B cell (primary cell): Measurements from ENCODE around the gene TLR9. TPM values are rescaled to one million over a fixed set of nuclear protein-coding genes. Genes with fewer than 3 reads are reported as not detected.

Source experiments
- ATAC-seq: fragments of 200-7000 bp; cut with Tn5 transposase; one replicate; pipeline ENCODE4 v1.10.0; 2021; ENCODE audit warnings: low read depth, mild to moderate bottlenecking, moderate number of reproducible peaks, moderate library complexity
- CTCF ChIA-PET: fragments of 350-600 bp; sonication (Branson Sonifier 250); formaldehyde crosslinking; loops from one replicate; lab custom pipeline; 2021; ENCODE audit warnings: antibody characterized with exemption, inconsistent platforms; lab: Charles Lee
- POLR2A ChIA-PET: fragments of 350-600 bp; sonication (Branson Sonifier 250); formaldehyde crosslinking; loops from one replicate; lab custom pipeline; 2021; ENCODE audit warnings: antibody characterized with exemption; lab: Charles Lee
- DNase-seq: peaks from one replicate; pipeline ENCODE4 v3.0.0; 2013
- H2AFZ ChIP-seq: 2 replicates; pipeline ENCODE4 v1.6.1; 2012; ENCODE audit warnings: mild to moderate bottlenecking, low read depth, low read length; ENCODE audit not compliant: insufficient read depth, poor library complexity, severe bottlenecking
- H3K27ac ChIP-seq, 2 donors: 1 replicate in 1 of 2; 2 replicates in 1 of 2; pipeline ENCODE4 v1.5.1; 2012 to 2013; ENCODE audit warnings: low read length in 2 of 2, mild to moderate bottlenecking in 2 of 2, moderate library complexity in 1 of 2
- H3K27me3 ChIP-seq, 4 experiments: fragments of 200-600 bp in 1 of 4; sonication (generic) in 1 of 4; replicated peaks in 1 of 4; 1 replicate in 2 of 4; 2 replicates in 2 of 4; pipeline versions ENCODE4 v1.6.1 to v1.7.0; 2013 to 2016; ENCODE audit warnings: low read length in 3 of 4, mild to moderate bottlenecking in 2 of 4, mixed read lengths in 1 of 4, moderate library complexity in 1 of 4; ENCODE audit not compliant: insufficient read depth in 4 of 4, control insufficient read depth in 3 of 4; ENCODE audit errors: control extremely low read depth in 1 of 4
- H3K36me3 ChIP-seq, 2 experiments: replicated peaks in 1 of 2; 1 replicate in 1 of 2; 2 replicates in 1 of 2; pipeline versions ENCODE4 v1.6.1 to v1.7.1; 2013; ENCODE audit warnings: low read length in 1 of 2; ENCODE audit not compliant: insufficient read depth in 2 of 2, control insufficient read depth in 1 of 2; ENCODE audit errors: control extremely low read depth in 1 of 2, extremely low read depth in 1 of 2
- H3K4me1 ChIP-seq, 2 donors: fragments of 200-600 bp in 1 of 2; sonication (generic) in 1 of 2; 1 replicate in 1 of 2; 2 replicates in 1 of 2; pipeline versions ENCODE4 v1.5.1 to v1.6.1; 2013 to 2017; ENCODE audit warnings: low read length in 2 of 2; ENCODE audit not compliant: control insufficient read depth in 2 of 2, insufficient read depth in 2 of 2
- H3K4me2 ChIP-seq: replicated peaks from 2 replicates; pipeline ENCODE3; 2012; ENCODE audit warnings: mild to moderate bottlenecking, low read depth, low read length; ENCODE audit not compliant: poor library complexity, severe bottlenecking
- H3K4me3 ChIP-seq, 5 experiments: fragments of 200-600 bp in 1 of 5; sonication (generic) in 1 of 5; 1 replicate in 3 of 5; 2 replicates in 2 of 5; pipeline versions ENCODE4 v1.5.1 to v1.7.0; 2011 to 2016; ENCODE audit warnings: low read length in 4 of 5, mild to moderate bottlenecking in 4 of 5, low read depth in 2 of 5, control low read depth in 1 of 5, moderate library complexity in 1 of 5; ENCODE audit not compliant: insufficient read depth in 1 of 5; ENCODE audit errors: control extremely low read depth in 1 of 5, extremely low read depth in 1 of 5
- H3K79me2 ChIP-seq: fragments of 200-600 bp; sonication (generic); one replicate; pipeline ENCODE4 v1.6.0; 2016; ENCODE audit warnings: low read length; ENCODE audit not compliant: control insufficient read depth, insufficient read depth
- H3K9ac ChIP-seq: fragments of 200-600 bp; sonication (generic); 2 replicates; pipeline ENCODE4 v1.6.1; 2017; ENCODE audit warnings: mild to moderate bottlenecking, low read length, moderate library complexity
- H3K9me3 ChIP-seq, 3 donors: one replicate each; pipeline versions ENCODE4 v1.6.1 to v1.7.1; 2013; ENCODE audit warnings: low read length in 2 of 3; ENCODE audit not compliant: control insufficient read depth in 2 of 3, insufficient read depth in 1 of 3; ENCODE audit errors: control extremely low read depth in 1 of 3
- H4K20me1 ChIP-seq: 2 replicates; pipeline ENCODE4 v1.6.0; 2012; ENCODE audit warnings: mild to moderate bottlenecking, low read length; ENCODE audit not compliant: insufficient read depth, control insufficient read depth, poor library complexity, severe bottlenecking
- H3K27ac Mint-ChIP-seq: one replicate; pipeline ENCODE4 v1.8.0; 2021; ENCODE audit warnings: mixed read lengths
- H3K27me3 Mint-ChIP-seq: one replicate; pipeline ENCODE4 v1.8.0; 2021; ENCODE audit warnings: mixed read lengths
- H3K4me1 Mint-ChIP-seq: one replicate; pipeline ENCODE4 v1.8.0; 2021; ENCODE audit warnings: mixed read lengths
- H3K4me3 Mint-ChIP-seq: one replicate; pipeline ENCODE4 v1.8.0; 2021; ENCODE audit warnings: mixed read lengths
- H3K9me3 Mint-ChIP-seq: one replicate; pipeline ENCODE4 v1.8.0; 2022; ENCODE audit warnings: mixed read lengths; ENCODE audit not compliant: insufficient read depth
- EZH2 ChIP-seq: IDR thresholded peaks from 2 replicates; pipeline ENCODE4 v1.6.1; 2012; ENCODE audit warnings: borderline replicate concordance, low read depth, mild to moderate bottlenecking, moderate library complexity, low read length; ENCODE audit not compliant: insufficient read depth, poor library complexity, severe bottlenecking
- WGBS: methylation state at CpG from one replicate; pipeline ENCODE4 v1.1.5; 2013; ENCODE audit warnings: missing lambda C conversion rate; ENCODE audit not compliant: insufficient coverage; 5-methylcytosine and 5-hydroxymethylcytosine counted together
- intact Hi-C: fragments of 100-400 bp; cut with micrococcal nuclease; formaldehyde crosslinking; loops from one replicate; pipeline ENCODE4 v1.10.0; 2022
- polyA plus RNA-seq: library from polyadenylated mRNA; depleted of rRNA; stranded (reverse); fragments of >200 nt; gene quantifications from 2 replicates; pipeline ENCODE4 v1.2.3, GENCODE V29; 2012
- total RNA-seq, 2 donors: library from RNA; stranded (reverse); fragments of 120-200 nt in 1 of 2; gene quantifications; 1 replicate in 1 of 2; 2 replicates in 1 of 2; pipeline versions ENCODE4 v1.2.3 to v1.2.4, GENCODE V29; 2013 to 2022
- TF ChIP-seq, protein P1 (sequence below): fragments of 200-600 bp; IDR thresholded peaks from one replicate; pipeline ENCODE4 v1.8.0; 2022; ENCODE audit warnings: antibody characterized with exemption, mild to moderate bottlenecking

Gene TLR9
- total and polyA plus RNA-seq, 2 donors (not counting 1 experiment from before 2014, with no cell fraction given): 3.7 to 21.0 TPM

DNA sequence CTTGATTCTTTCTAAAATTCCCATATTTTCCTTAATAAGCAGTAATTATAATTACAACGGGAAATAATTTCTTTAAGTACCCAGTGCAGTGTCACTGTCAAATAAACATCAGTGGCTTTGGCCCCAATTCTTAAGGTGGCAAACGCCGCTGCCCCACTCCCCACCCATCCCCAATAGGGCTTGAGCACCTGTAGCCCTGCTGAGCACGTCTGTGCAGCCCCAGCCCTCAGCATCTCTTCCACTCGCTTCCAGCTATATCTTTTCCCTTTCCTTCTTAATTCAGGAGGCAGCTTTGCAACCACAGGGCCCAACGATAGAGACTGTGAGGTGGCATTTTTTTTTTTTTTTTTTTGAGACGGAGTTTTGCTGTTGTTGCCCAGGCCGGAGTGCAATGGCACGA lies 29.2 kb upstream of the TLR9 start:
- H3K27me3 ChIP-seq: no peaks in the 10 kb centered on the region
- peaks cover 35% of the 10 kb centered on the region for H4K20me1 ChIP-seq
- peaks cover 42% of the 10 kb centered on the region for H3K79me2 ChIP-seq
- no peaks in the 10 kb centered on the region for H3K9me3 Mint-ChIP-seq
- ATAC-seq (no peak), DNase-seq (no peak)
- ChIA-PET CTCF (interaction anchor here (1.2 to 3.9 kb wide), 5 partner anchors 10 to 34 kb away, joined by 4 to 33 read pairs (median 18); partner anchors contain the start of genes PPM1M and TWF2), POLR2A (interaction anchor here (0.6 to 2.0 kb wide), 5 partner anchors 11 to 850 kb away, joined by 4 to 13 read pairs (median 7); partner anchors contain the start of gene GLYCTK)
- 90% methylated on average over 4 of the region's 9 CpGs for WGBS
- H3K9ac ChIP-seq: no peak overlapping the region
- peaks cover 21 to 69% of the 10 kb centered on the region in 2 experiments for H3K36me3 ChIP-seq
- H3K27ac Mint-ChIP-seq: peak overlapping the region; percentile 26
- H3K4me1 Mint-ChIP-seq: peaks cover 37% of the 10 kb centered on the region
- H3K4me2 ChIP-seq: no peak overlapping the region
- H3K27me3 Mint-ChIP-seq: no peaks in the 10 kb centered on the region
- no peak overlapping the region for H3K4me3 ChIP-seq
- no peak for TF ChIP-seq EZH2
- TF ChIP-seq, protein P1, sequence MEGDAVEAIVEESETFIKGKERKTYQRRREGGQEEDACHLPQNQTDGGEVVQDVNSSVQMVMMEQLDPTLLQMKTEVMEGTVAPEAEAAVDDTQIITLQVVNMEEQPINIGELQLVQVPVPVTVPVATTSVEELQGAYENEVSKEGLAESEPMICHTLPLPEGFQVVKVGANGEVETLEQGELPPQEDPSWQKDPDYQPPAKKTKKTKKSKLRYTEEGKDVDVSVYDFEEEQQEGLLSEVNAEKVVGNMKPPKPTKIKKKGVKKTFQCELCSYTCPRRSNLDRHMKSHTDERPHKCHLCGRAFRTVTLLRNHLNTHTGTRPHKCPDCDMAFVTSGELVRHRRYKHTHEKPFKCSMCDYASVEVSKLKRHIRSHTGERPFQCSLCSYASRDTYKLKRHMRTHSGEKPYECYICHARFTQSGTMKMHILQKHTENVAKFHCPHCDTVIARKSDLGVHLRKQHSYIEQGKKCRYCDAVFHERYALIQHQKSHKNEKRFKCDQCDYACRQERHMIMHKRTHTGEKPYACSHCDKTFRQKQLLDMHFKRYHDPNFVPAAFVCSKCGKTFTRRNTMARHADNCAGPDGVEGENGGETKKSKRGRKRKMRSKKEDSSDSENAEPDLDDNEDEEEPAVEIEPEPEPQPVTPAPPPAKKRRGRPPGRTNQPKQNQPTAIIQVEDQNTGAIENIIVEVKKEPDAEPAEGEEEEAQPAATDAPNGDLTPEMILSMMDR: no peak
- H2AFZ ChIP-seq: no peak overlapping the region
- intact Hi-C loops: no loop called here
- peak overlapping the region in 1 of 2 donors; percentile 89 for H3K27ac ChIP-seq
- H3K9me3 ChIP-seq: no peaks in the 10 kb centered on the region
- H3K4me3 Mint-ChIP-seq: no peak overlapping the region
- H3K4me1 ChIP-seq: peaks cover 22 to 29% of the 10 kb centered on the region in 2 donors
